Kidney epithelial cell (primary cell): Measurements from ENCODE around the gene RPTOR. TPM values are rescaled to one million over a fixed set of nuclear protein-coding genes. Genes with fewer than 3 reads are reported as not detected.

ENCODE experiments used
- DNase-seq: peaks from one replicate; pipeline ENCODE4 v3.0.0-alpha.2; 2010; ENCODE audit warnings: low read depth
- H3K27me3 ChIP-seq: 2 replicates; pipeline ENCODE4 v1.6.0; 2011; ENCODE audit warnings: low read length; ENCODE audit not compliant: control insufficient read depth, insufficient read depth
- H3K36me3 ChIP-seq: 2 replicates; pipeline ENCODE4 v1.5.1; 2011; ENCODE audit warnings: low read length; ENCODE audit not compliant: control insufficient read depth, insufficient read depth
- H3K4me3 ChIP-seq: 2 replicates; pipeline ENCODE4 v1.5.1; 2011; ENCODE audit warnings: low read depth, mild to moderate bottlenecking, control low read depth, low read length
- total RNA-seq: library from RNA; depleted of rRNA; stranded (reverse); fragments of >200 nt; gene quantifications from 2 replicates; pipeline ENCODE4 v1.2.3, GENCODE V29; 2015
- TF ChIP-seq, protein P1 (sequence below): IDR thresholded peaks from 2 replicates; pipeline ENCODE4 v1.5.1; 2011; ENCODE audit warnings: mild to moderate bottlenecking, moderate library complexity, low read length, control low read depth, inconsistent platforms; ENCODE audit not compliant: insufficient read depth, poor library complexity, severe bottlenecking

RPTOR gene
- total RNA-seq, 1 donor from 2014 or later, result 22.7 TPM

DNA sequence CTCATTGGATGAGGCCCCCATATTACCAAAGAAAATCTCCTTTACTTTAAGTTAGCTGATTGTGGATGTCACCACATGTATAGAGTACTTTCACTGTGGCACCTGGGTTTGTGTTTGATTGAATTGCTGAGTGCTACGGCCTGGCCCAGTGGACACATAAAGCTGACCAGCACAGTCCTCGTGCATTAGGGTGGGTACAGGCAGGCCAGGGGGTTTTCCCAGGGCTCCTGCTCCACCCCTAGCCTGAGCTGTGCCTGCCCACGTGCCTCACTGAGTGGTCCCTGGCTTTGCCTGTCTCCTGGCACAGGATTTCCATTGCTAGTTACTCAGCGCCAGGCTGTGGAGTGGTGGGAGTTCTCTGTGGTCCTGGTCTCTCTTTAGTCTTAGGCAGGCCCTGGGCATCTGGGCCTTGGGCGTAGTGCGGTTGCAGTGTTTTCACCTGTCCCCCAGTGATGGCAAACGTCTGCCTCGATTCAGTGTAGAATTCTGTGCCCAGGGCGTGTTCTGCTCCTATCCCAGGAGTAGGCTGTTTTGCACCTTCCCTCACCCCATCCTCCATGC lies 86.0 kb downstream of the RPTOR start:
- Histone ChIP-seq H3K4me3 (no peak overlapping the region), H3K27me3 (no peaks in the 10 kb centered on the region), H3K36me3 (no peaks in the 10 kb centered on the region)
- TF ChIP-seq, protein P1, sequence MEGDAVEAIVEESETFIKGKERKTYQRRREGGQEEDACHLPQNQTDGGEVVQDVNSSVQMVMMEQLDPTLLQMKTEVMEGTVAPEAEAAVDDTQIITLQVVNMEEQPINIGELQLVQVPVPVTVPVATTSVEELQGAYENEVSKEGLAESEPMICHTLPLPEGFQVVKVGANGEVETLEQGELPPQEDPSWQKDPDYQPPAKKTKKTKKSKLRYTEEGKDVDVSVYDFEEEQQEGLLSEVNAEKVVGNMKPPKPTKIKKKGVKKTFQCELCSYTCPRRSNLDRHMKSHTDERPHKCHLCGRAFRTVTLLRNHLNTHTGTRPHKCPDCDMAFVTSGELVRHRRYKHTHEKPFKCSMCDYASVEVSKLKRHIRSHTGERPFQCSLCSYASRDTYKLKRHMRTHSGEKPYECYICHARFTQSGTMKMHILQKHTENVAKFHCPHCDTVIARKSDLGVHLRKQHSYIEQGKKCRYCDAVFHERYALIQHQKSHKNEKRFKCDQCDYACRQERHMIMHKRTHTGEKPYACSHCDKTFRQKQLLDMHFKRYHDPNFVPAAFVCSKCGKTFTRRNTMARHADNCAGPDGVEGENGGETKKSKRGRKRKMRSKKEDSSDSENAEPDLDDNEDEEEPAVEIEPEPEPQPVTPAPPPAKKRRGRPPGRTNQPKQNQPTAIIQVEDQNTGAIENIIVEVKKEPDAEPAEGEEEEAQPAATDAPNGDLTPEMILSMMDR, result no peak
- DNase-seq, result no peak

DNA sequence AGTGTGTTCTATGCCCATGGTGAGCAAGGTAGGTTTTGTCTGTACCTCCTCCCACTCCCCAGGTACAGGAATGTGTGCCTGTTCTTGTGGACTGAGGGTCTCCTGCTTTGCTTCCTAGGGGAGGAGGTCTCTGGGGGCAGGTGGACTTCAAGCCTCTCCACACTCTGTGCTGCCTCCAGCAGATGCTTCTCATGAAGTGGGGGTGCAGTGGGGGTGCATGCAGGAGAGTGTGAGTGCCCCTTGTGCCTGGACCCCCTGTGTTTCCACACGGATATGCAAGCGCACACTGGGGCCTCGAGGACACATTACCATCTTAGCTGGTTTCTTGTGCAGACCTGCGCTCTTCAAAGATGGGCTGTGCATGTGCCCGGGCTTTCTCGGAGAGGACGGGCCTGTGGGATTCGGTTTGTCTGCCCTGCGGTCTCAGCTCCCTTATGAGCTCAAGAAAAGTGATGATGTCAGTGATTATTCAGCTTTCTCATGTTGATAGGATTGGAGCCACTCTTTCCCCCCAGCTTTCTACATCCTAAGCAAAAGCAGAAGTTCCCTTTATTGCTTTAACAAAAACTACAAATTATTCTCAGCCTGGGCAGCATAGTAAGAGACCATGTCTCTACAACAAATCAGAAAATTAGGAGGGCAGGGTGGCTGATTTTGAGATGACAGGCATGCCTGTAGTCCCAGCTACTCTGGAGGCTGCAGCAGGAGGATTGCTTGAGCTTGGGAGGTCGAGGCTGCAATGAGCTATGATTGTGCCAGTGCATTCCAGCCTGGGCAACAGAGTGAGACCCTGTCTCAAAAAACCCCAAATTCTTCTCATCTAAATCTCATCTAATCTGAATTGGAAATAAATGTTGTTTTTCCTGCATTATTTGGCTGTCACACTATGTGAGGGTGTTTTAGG lies 86.8 kb downstream of the RPTOR start:
- Histone ChIP-seq H3K4me3 (no peak overlapping the region), H3K36me3 (no peaks in the 10 kb centered on the region), H3K27me3 (no peaks in the 10 kb centered on the region)
- TF ChIP-seq, protein P1, result no peak
- no peak for DNase-seq

- Histone ChIP-seq H3K36me3 (no peaks in the 10 kb centered on the region), H3K4me3 (no peak overlapping the region), H3K27me3 (no peaks in the 10 kb centered on the region)
- TF ChIP-seq, protein P1, result no peak
- DNase-seq, result no peak
Measured at GRCh38 chr17:80632046-80632581, 87.5 kb downstream of the RPTOR start.

- Histone ChIP-seq H3K27me3 (no peaks in the 10 kb centered on the region), H3K4me3 (no peak overlapping the region), H3K36me3 (no peaks in the 10 kb centered on the region)
- DNase-seq, result no peak
- TF ChIP-seq, protein P1, result no peak
Measured at GRCh38 chr17:80633207-80633606, 88.6 kb downstream of the RPTOR start.

- H3K27me3 ChIP-seq, result no peaks in the 10 kb centered on the region
Measured at GRCh38 chr17:80633994-80634566, 89.4 kb downstream of the RPTOR start.

More at GRCh38 chr17:80633994-80634566, 89.4 kb downstream of the RPTOR start:
- no peak for DNase-seq
- H3K36me3 ChIP-seq, result no peaks in the 10 kb centered on the region
- H3K4me3 ChIP-seq, result no peak overlapping the region
- TF ChIP-seq, protein P1, result no peak
